GM21367 (cell line): ENCODE data around the gene DNAL1.

ENCODE experiments used
- ATAC-seq: cut with Tn5 transposase; IDR thresholded peaks from one replicate; pipeline ENCODE4 v1.9.1; 2021; ENCODE audit not compliant: unreplicated experiment

DNAL1 gene

GRCh38 chr14:73741876-73742519, 97.2 kb downstream of the DNAL1 start:
- ATAC-seq = no peak

GRCh38 chr14:73742520-73743238, 97.9 kb downstream of the DNAL1 start:
- ATAC-seq = no peak

- no peak for ATAC-seq
These were observed 98.7 kb downstream of the DNAL1 start for GRCh38 chr14:73743431-73743931.

GRCh38 chr14:73744175-73744867, 99.5 kb downstream of the DNAL1 start:
- no peak for ATAC-seq

DNA sequence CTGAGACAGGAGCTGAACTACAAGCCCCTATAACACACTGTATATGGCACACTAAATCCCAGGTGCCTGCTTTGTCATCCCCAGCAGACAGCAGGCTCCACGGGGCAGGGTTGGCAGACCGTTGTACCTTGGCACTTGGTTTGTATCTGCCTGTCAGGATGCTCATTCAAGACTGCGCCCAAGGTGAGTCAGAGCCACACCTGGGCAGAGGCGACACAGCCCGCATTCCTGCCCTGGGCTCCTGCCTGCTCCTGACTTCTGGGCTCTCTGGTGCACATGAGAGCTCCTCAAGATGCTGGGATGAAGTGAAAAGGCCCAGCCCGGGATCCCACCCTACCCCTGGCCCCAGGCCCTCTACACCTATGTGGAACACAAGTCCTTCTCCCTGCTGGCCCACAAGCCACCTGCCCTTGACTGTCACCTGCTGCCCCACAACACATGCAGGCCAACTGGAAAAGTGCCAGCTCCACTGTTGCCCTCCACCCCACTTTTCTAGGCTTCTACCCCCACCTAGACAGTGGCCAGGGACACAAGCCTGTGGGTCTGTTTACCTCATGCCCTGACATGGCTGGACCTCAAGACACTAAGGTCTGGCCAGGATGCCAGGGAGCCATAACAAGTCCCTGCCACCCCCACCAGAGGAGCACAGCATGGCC, 100.2 kb downstream of the DNAL1 start:
- no peak for ATAC-seq

- ATAC-seq = no peak
These were observed 101.1 kb downstream of the DNAL1 start for GRCh38 chr14:73745571-73746519.

- no peak for ATAC-seq
These were observed 102.0 kb downstream of the DNAL1 start for GRCh38 chr14:73746520-73747378.

GRCh38 chr14:73747379-73748211, 102.8 kb downstream of the DNAL1 start:
- ATAC-seq = no peak

DNA sequence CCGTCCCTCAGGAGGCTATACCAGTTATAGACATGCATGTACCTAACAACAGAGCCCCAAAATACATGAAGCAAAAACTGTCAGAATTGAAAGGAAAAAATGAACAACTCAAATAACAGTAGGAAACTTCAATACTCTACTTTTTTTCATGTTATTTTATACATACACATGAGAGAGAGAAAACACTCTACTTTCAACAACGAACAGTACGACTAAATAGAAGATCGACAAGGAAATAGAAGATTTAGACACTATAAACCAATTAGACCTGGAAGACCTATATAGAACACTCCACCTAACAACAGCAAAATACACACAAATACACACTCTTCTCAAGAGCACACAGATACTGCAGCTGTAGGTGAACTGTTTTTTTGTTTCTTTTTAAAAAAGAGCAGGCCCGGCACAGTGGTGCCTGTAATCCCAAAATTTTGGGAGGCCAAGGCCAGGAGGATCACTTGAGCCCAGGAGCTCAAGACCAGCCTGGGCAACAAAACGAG, 104.1 kb downstream of the DNAL1 start:
- ATAC-seq = no peak

DNA sequence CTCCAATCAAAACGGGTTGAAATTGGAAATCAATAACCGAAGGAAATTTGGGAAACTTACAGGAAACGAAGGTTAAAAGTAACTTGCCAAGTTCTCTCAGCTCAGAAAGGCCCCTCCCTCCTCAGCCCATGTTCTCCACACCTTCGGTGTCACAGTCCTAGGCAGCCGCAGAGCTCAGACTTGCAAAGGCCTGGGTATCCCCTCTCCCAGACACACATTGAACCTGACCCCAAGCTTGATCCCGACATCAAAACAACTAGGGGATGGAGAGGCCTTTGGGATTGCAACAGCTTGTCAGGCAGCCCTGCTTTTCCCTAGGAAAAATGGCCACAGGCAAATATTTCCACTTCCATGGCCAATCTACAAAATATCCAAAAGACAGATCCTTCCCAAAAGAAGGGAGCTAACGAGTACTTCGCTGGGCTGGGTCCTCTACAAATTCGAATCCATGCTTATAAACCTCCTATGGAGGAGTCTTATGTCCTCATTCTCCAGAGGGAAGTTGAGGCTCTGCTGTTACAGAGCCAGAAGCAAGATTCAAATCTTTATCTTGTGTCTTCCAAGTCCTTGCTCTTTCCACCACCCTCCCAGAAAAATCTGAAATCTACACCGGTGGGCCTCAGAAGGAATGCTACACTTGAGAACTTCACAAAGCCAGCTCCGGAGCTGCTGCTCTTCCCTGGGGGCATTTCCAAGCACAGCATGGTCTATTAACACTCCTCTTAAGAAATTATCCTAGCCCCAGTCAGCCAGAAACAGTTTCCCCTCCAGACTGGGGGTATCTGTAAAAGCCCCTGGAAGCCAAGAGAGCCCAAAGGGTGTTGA, 105.1 kb downstream of the DNAL1 start:
- no peak for ATAC-seq

- ATAC-seq = no peak
These were observed 105.7 kb downstream of the DNAL1 start for GRCh38 chr14:73750531-73750901.

DNA sequence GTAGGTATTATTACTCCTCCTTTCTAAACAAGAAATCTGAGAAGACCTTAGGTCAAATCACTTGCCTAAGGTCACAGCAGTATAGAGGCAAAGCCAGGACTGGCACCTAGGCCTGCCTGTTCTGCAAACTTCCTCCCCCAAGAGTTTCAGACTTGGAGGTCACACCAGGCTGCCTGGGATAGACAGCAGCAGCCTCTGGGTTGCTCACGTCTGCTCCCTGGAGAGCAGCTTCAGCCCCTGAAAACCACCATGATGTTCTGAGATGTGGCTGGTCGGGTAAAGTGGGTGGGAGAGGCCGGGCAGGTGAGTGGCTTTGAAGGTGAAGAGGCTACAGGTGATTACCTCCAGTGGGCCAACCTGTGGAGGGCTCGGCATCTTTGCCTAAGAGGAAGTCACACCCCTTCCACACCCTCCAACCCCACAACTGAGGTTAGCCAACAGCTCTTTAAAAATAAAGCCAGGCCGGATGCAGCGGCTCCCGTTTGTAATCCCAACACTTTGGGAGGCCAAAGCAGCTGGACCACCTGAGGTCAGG, 106.4 kb downstream of the DNAL1 start:
- no peak for ATAC-seq

- no peak for ATAC-seq
These were observed 107.7 kb downstream of the DNAL1 start for GRCh38 chr14:73752297-73752992.
